GM18498 (cell line): Measurements from ENCODE around the gene ARHGEF11.

Source experiments
- ATAC-seq: cut with Tn5 transposase; IDR thresholded peaks from one replicate; pipeline ENCODE4 v1.9.1; 2021; ENCODE audit warnings: mild to moderate bottlenecking, moderate library complexity; ENCODE audit not compliant: unreplicated experiment

The ARHGEF11 gene

GRCh38 chr1:156912861-156913808 is 132.4 kb downstream of the ARHGEF11 start:
- ATAC-seq = no peak

GRCh38 chr1:156912310-156912709 is 133.2 kb downstream of the ARHGEF11 start:
- no peak for ATAC-seq

- ATAC-seq = no peak
Observed at GRCh38 chr1:156911577-156912298, 133.8 kb downstream of the ARHGEF11 start.

DNA sequence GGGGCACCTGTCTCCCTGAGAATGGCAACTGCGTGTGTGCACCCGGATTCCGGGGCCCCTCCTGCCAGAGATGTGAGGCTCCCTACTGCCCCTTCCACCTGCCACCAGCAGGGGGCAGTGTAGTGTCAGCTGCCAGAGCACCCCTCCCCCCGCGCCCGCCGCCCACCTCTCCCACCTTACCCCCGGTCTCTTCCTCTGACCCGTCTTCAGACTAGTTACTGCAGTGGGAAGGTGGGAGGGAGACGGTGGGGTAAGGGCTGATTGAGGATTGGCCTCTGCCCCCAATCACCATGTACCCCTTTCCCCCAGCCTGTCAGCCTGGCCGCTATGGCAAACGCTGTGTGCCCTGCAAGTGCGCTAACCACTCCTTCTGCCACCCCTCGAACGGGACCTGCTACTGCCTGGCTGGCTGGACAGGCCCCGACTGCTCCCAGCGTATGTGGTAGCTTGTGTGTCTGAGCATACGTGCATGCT is 135.2 kb downstream of the ARHGEF11 start:
- no peak for ATAC-seq

GRCh38 chr1:156909671-156910070 is 135.9 kb downstream of the ARHGEF11 start:
- no peak for ATAC-seq

DNA sequence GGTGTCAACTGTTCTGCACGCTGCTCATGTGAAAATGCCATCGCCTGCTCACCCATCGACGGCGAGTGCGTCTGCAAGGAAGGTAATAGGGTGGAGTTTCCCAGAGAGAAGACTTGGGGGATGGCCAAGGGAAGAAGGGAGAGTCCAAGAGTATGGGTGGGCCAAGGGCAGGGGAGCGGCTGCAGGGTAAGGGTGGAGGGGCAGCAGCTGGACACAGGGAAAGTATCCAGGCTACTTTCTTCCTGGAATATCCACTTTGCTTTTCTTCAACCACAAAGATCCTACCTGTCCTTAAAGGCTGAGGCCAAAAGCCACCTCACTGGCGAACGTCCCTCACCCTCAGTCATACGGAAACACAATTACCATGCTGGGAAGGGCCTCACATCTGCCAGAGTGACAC is 136.6 kb downstream of the ARHGEF11 start:
- no peak for ATAC-seq

- no peak for ATAC-seq
Observed at GRCh38 chr1:156908541-156908940, 137.0 kb downstream of the ARHGEF11 start.

- no peak for ATAC-seq
Observed at GRCh38 chr1:156906206-156906906, 139.2 kb downstream of the ARHGEF11 start.

GRCh38 chr1:156905651-156906050 is 139.9 kb downstream of the ARHGEF11 start:
- no peak for ATAC-seq

- ATAC-seq = no peak
Observed at GRCh38 chr1:156905176-156905575, 140.4 kb downstream of the ARHGEF11 start.

DNA sequence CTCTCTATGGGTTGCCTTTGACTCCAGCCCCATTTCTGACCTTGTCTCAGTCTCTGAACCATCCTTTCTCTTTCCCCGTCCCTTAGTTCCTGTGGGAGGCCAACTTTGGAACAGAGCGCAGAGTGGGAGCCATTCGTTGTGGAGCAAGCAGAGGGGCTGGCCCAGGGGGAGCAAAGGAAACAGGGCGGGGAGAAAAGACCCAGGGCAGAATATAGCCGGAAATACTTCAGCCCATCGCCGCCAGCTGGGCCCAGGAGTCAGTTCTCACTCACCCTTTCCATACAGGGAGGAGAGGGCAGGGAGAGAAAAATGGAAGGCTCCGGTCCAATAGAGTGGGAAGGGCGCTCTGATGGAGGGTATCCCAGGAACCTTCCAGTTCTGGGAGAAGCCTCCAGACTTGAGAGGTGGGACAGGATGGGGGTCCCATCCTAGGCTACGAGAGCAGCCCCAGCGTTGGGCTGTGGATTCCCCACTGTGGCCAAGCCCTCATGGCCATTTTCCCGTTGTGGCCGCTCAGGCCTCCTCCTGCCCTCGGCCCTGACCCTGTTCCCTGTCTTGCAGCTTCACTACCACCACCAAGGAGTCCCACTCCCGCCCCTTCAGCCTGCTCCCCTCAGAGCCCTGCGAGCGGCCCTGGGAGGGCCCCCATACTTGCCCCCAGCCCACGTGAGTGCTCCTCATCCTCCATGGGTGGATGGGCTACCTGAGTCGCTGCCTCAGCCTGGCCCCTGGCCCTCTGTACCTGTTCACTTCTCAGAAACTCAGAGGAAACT is 141.2 kb downstream of the ARHGEF11 start:
- ATAC-seq = no peak

GRCh38 chr1:156903328-156904091 is 142.0 kb downstream of the ARHGEF11 start:
- no peak for ATAC-seq

- no peak for ATAC-seq
Observed at GRCh38 chr1:156901966-156902915, 143.3 kb downstream of the ARHGEF11 start.

DNA sequence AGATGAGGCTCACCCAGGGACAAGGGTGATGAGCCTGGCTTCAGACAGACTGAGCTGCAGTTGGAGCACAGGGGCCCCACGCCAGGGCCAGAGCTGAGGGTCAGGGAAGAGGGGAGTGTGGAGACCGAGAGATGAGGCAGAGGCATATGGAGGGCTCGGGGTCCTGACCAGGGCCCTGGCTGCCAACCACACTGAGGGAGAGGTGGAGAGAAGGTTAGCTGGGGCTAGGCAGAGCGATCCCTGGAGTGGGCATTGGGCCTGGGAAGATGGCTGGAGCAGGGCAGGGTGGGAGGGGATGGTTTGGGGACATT is 144.0 kb downstream of the ARHGEF11 start:
- no peak for ATAC-seq

GRCh38 chr1:156900896-156901589 is 144.5 kb downstream of the ARHGEF11 start:
- ATAC-seq = no peak

DNA sequence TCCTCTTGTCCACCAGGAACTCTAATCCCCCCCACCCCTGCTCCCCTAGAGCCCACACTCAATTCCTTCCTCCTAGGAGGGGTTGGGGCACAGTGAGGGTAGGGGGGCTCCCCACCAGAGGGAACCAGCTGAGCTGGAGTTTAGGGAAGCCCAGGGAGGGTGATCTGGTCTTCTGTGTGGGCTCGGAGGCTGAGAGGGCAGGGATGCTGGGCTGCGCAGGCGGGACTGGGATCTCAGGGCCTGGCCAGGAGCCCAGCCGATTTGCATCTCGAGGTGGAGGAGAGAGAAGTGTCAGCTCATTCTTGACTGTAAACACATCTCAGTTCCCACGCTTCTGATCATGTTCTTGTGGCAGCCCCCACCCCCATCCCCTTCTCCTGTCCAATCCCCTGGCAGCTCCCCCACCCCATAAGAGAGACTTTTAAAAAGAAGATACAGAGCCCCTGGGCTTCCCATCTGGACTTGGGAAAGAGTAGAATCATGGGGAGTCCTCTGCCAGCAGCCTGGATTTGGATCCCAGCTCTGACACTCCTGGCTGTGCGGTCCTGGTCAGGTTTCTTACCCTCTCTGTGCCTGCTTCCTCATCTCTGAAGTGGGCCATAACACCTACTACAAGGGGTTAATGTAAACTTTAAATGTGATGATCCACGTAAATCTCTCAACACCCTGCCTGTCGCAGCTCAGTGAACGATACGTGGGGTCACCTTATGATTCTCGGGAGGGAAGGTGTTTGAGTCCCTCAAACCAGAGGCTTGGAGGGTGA is 145.4 kb downstream of the ARHGEF11 start:
- ATAC-seq = no peak

DNA sequence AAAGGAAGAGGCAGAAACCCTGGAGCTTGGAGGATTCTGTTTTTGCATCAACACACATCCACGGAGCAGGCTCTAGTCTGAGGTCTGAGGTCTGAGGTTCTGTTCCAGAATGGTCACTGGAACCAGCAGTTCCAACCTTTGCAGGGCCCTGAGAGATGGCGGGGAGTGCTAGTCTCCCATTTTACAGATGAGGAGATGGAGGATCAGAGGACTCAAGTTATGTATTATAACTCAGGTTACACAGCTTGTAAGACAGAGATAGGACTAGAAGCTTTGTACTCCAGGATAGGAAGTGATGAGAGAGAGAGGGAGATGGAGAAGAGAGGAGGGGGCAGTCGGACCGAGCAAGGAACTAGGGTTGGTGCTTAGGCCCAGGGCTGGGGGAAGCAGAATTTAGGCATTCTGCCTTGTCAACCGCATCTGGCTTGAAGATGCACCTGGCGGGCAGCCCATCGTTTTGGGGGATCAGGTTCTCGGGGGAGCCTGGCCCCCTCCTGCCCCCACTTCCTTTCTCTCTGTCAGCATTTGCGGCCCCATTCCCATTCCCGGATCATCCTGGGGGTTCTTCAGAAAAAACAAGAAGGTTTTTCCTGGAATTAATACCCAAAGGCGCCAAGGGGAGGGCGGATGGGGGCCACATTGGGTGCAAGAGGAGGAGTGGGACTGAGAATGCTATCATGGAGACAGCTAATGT is 146.4 kb downstream of the ARHGEF11 start:
- no peak for ATAC-seq
